Gastrocnemius medialis (tissue), 4 donors: ENCODE results near the gene SIL1.

Experiments used
- POLR2A ChIP-seq, 2 donors: fragments of 450-650 bp; IDR thresholded peaks; one replicate each; pipeline ENCODE4 v1.6.1; 2017; ENCODE audit warnings: antibody characterized with exemption in 2 of 2, mild to moderate bottlenecking in 2 of 2, moderate library complexity in 2 of 2
- TF ChIP-seq, protein P1 (sequence below), 5 experiments: fragments of 450-650 bp in 3 of 5; fragments of 200-600 bp in 2 of 5; sonication (generic) in 2 of 5; IDR thresholded peaks in 4 of 5; conservative IDR thresholded peaks in 1 of 5; 1 replicate in 4 of 5; 2 replicates in 1 of 5; pipeline ENCODE4 v1.5.1; 2016 to 2019; ENCODE audit warnings: antibody characterized with exemption in 5 of 5, mild to moderate bottlenecking in 3 of 5, moderate library complexity in 3 of 5

DNA sequence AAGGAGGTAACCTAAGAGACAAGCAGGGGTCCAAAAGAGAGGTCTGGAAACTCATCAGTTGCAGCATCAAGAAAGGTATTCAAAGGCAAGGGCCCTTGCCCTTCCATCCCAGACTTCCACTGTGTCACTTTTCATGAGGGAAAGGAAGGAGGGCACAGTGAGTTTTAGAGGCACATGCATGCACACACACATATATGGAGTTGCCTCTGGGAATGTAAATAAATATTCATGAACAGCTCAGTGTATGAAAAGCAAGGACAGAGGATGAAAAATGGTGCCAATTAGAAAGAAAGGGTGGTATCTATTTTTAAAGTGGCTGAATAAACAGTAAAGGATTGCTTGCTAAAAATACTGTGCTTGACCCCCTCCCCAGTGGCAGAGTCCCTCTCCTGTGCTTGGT is 217.7 kb downstream of the SIL1 start:
- TF ChIP-seq, protein P1, sequence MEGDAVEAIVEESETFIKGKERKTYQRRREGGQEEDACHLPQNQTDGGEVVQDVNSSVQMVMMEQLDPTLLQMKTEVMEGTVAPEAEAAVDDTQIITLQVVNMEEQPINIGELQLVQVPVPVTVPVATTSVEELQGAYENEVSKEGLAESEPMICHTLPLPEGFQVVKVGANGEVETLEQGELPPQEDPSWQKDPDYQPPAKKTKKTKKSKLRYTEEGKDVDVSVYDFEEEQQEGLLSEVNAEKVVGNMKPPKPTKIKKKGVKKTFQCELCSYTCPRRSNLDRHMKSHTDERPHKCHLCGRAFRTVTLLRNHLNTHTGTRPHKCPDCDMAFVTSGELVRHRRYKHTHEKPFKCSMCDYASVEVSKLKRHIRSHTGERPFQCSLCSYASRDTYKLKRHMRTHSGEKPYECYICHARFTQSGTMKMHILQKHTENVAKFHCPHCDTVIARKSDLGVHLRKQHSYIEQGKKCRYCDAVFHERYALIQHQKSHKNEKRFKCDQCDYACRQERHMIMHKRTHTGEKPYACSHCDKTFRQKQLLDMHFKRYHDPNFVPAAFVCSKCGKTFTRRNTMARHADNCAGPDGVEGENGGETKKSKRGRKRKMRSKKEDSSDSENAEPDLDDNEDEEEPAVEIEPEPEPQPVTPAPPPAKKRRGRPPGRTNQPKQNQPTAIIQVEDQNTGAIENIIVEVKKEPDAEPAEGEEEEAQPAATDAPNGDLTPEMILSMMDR (IDR thresholded peaks at IDR 0.05 in 4 of 5, conservative IDR thresholded peaks at IDR 0.05 in 1 of 5): no peak
- no peak for TF ChIP-seq POLR2A (IDR thresholded peaks at IDR 0.05)
